ENCODE results near the gene TMEM61.
"Not testable (repeated sequence)": the region's sequence is repeated elsewhere in the genome, so short reads cannot be mapped to it uniquely, and the experiment has no call there.

TMEM61 gene

GRCh38 chr1:54959241-54959640 lies 21.2 kb upstream of the TMEM61 start:
- Histone ChIP-seq H3K36me3 (ENCODE audit: control insufficient read depth in 5 of 5, insufficient read depth in 5 of 5, low read length in 5 of 5) (no peaks in the 10 kb centered on the region), H3K4me1 (ENCODE audit: control insufficient read depth in 5 of 5, insufficient read depth in 5 of 5, low read length in 5 of 5) (no peaks in the 10 kb centered on the region), H3K27me3 (ENCODE audit: control insufficient read depth in 5 of 5, insufficient read depth in 4 of 5, low read length in 5 of 5) (no peaks in the 10 kb centered on the region), H3K27ac (ENCODE audit: low read depth, low read length) (no peak overlapping the region), H3K9me3 (ENCODE audit: control insufficient read depth in 5 of 5, low read length in 5 of 5) (peaks cover 0 to 6% (median 0%) of the 10 kb centered on the region in 5 donors), H3K9ac (ENCODE audit: low read length in 5 of 5) (no peak overlapping the region), H3K4me3 (ENCODE audit: low read depth in 1 of 5, low read length in 5 of 5) (no peak overlapping the region)

- peaks cover 0 to 2% (median 0%) of the 10 kb centered on the region in 5 donors for H3K9me3 ChIP-seq (ENCODE audit: control insufficient read depth in 5 of 5, low read length in 5 of 5)
- H3K36me3 ChIP-seq (ENCODE audit: control insufficient read depth in 5 of 5, insufficient read depth in 5 of 5, low read length in 5 of 5), result no peaks in the 10 kb centered on the region
- H3K27me3 ChIP-seq (ENCODE audit: control insufficient read depth in 5 of 5, insufficient read depth in 4 of 5, low read length in 5 of 5), result peaks cover 0 to 9% (median 0%) of the 10 kb centered on the region in 5 donors
- no peak overlapping the region for H3K4me3 ChIP-seq (ENCODE audit: low read depth in 1 of 5, low read length in 5 of 5)
- no peak overlapping the region for H3K27ac ChIP-seq (ENCODE audit: low read depth, low read length)
- H3K9ac ChIP-seq (ENCODE audit: low read length in 5 of 5), result no peak overlapping the region
- H3K4me1 ChIP-seq (ENCODE audit: control insufficient read depth in 5 of 5, insufficient read depth in 5 of 5, low read length in 5 of 5), result peaks cover 0 to 7% (median 0%) of the 10 kb centered on the region in 5 donors
Observed at GRCh38 chr1:54962612-54963395, 17.6 kb upstream of the TMEM61 start.

GRCh38 chr1:54963829-54964228 lies 16.6 kb upstream of the TMEM61 start:
- not testable (repeated sequence) for H3K4me1 ChIP-seq (ENCODE audit: control insufficient read depth in 5 of 5, insufficient read depth in 5 of 5, low read length in 5 of 5); H3K9ac ChIP-seq (ENCODE audit: low read length in 5 of 5); H3K9me3 ChIP-seq (ENCODE audit: control insufficient read depth in 5 of 5, low read length in 5 of 5); H3K36me3 ChIP-seq (ENCODE audit: control insufficient read depth in 5 of 5, insufficient read depth in 5 of 5, low read length in 5 of 5); H3K4me3 ChIP-seq (ENCODE audit: low read depth in 1 of 5, low read length in 5 of 5); H3K27ac ChIP-seq (ENCODE audit: low read depth, low read length); H3K27me3 ChIP-seq (ENCODE audit: control insufficient read depth in 5 of 5, insufficient read depth in 4 of 5, low read length in 5 of 5)

- H3K27ac ChIP-seq (ENCODE audit: low read depth, low read length), result no peak overlapping the region
- no peaks in the 10 kb centered on the region for H3K9me3 ChIP-seq (ENCODE audit: control insufficient read depth in 5 of 5, low read length in 5 of 5)
- H3K4me3 ChIP-seq (ENCODE audit: low read depth in 1 of 5, low read length in 5 of 5), result no peak overlapping the region
Observed at GRCh38 chr1:54965624-54966340, 14.6 kb upstream of the TMEM61 start.

GRCh38 chr1:54967372-54967771 lies 13.1 kb upstream of the TMEM61 start:
- Histone ChIP-seq H3K36me3 (ENCODE audit: control insufficient read depth in 5 of 5, insufficient read depth in 5 of 5, low read length in 5 of 5) (no peaks in the 10 kb centered on the region), H3K9me3 (ENCODE audit: control insufficient read depth in 5 of 5, low read length in 5 of 5) (no peaks in the 10 kb centered on the region), H3K9ac (ENCODE audit: low read length in 5 of 5) (no peak overlapping the region), H3K27ac (ENCODE audit: low read depth, low read length) (no peak overlapping the region), H3K4me1 (ENCODE audit: control insufficient read depth in 5 of 5, insufficient read depth in 5 of 5, low read length in 5 of 5) (peaks cover 0 to 7% (median 0%) of the 10 kb centered on the region in 5 donors), H3K4me3 (ENCODE audit: low read depth in 1 of 5, low read length in 5 of 5) (no peak overlapping the region), H3K27me3 (ENCODE audit: control insufficient read depth in 5 of 5, insufficient read depth in 4 of 5, low read length in 5 of 5) (peaks cover 0 to 12% (median 4%) of the 10 kb centered on the region in 5 donors)

More at GRCh38 chr1:54965624-54966340, 14.6 kb upstream of the TMEM61 start:
- H3K4me1 ChIP-seq (ENCODE audit: control insufficient read depth in 5 of 5, insufficient read depth in 5 of 5, low read length in 5 of 5), result peaks cover 0 to 7% (median 0%) of the 10 kb centered on the region in 5 donors
- no peak overlapping the region for H3K9ac ChIP-seq (ENCODE audit: low read length in 5 of 5)
- no peaks in the 10 kb centered on the region for H3K36me3 ChIP-seq (ENCODE audit: control insufficient read depth in 5 of 5, insufficient read depth in 5 of 5, low read length in 5 of 5)
- H3K27me3 ChIP-seq (ENCODE audit: control insufficient read depth in 5 of 5, insufficient read depth in 4 of 5, low read length in 5 of 5), result peaks cover 0 to 12% (median 4%) of the 10 kb centered on the region in 5 donors

GRCh38 chr1:54968551-54968950 lies 11.9 kb upstream of the TMEM61 start:
- Histone ChIP-seq H3K27ac (ENCODE audit: low read depth, low read length) (no peak overlapping the region), H3K4me1 (ENCODE audit: control insufficient read depth in 5 of 5, insufficient read depth in 5 of 5, low read length in 5 of 5) (peaks cover 0 to 15% (median 3%) of the 10 kb centered on the region in 5 donors), H3K9me3 (ENCODE audit: control insufficient read depth in 5 of 5, low read length in 5 of 5) (no peaks in the 10 kb centered on the region), H3K9ac (ENCODE audit: low read length in 5 of 5) (no peak overlapping the region), H3K27me3 (ENCODE audit: control insufficient read depth in 5 of 5, insufficient read depth in 4 of 5, low read length in 5 of 5) (peaks cover 0 to 12% (median 4%) of the 10 kb centered on the region in 5 donors), H3K4me3 (ENCODE audit: low read depth in 1 of 5, low read length in 5 of 5) (no peak overlapping the region), H3K36me3 (ENCODE audit: control insufficient read depth in 5 of 5, insufficient read depth in 5 of 5, low read length in 5 of 5) (no peaks in the 10 kb centered on the region)

GRCh38 chr1:54969879-54970278 lies 10.5 kb upstream of the TMEM61 start:
- H3K9me3 ChIP-seq (ENCODE audit: control insufficient read depth in 5 of 5, low read length in 5 of 5), result no peaks in the 10 kb centered on the region
- H3K4me3 ChIP-seq (ENCODE audit: low read depth in 1 of 5, low read length in 5 of 5), result no peak overlapping the region
- H3K9ac ChIP-seq (ENCODE audit: low read length in 5 of 5), result no peak overlapping the region
- peaks cover 0 to 12% (median 4%) of the 10 kb centered on the region in 5 donors for H3K27me3 ChIP-seq (ENCODE audit: control insufficient read depth in 5 of 5, insufficient read depth in 4 of 5, low read length in 5 of 5)
- H3K27ac ChIP-seq (ENCODE audit: low read depth, low read length), result no peak overlapping the region
- H3K36me3 ChIP-seq (ENCODE audit: control insufficient read depth in 5 of 5, insufficient read depth in 5 of 5, low read length in 5 of 5), result no peaks in the 10 kb centered on the region
- peaks cover 0 to 15% (median 4%) of the 10 kb centered on the region in 5 donors for H3K4me1 ChIP-seq (ENCODE audit: control insufficient read depth in 5 of 5, insufficient read depth in 5 of 5, low read length in 5 of 5)

- peaks cover 0 to 10% (median 4%) of the 10 kb centered on the region in 5 donors for H3K4me1 ChIP-seq (ENCODE audit: control insufficient read depth in 5 of 5, insufficient read depth in 5 of 5, low read length in 5 of 5)
- H3K9me3 ChIP-seq (ENCODE audit: control insufficient read depth in 5 of 5, low read length in 5 of 5), result no peaks in the 10 kb centered on the region
- H3K27ac ChIP-seq (ENCODE audit: low read depth, low read length), result no peak overlapping the region
- no peak overlapping the region for H3K9ac ChIP-seq (ENCODE audit: low read length in 5 of 5)
- H3K4me3 ChIP-seq (ENCODE audit: low read depth in 1 of 5, low read length in 5 of 5), result no peak overlapping the region
- peaks cover 0 to 12% (median 4%) of the 10 kb centered on the region in 5 donors for H3K27me3 ChIP-seq (ENCODE audit: control insufficient read depth in 5 of 5, insufficient read depth in 4 of 5, low read length in 5 of 5)
- no peaks in the 10 kb centered on the region for H3K36me3 ChIP-seq (ENCODE audit: control insufficient read depth in 5 of 5, insufficient read depth in 5 of 5, low read length in 5 of 5)
Observed at GRCh38 chr1:54970901-54971300, 9.5 kb upstream of the TMEM61 start.

GRCh38 chr1:54971317-54971791 lies 9.1 kb upstream of the TMEM61 start:
- Histone ChIP-seq H3K27ac (ENCODE audit: low read depth, low read length) (no peak overlapping the region), H3K4me3 (ENCODE audit: low read depth in 1 of 5, low read length in 5 of 5) (no peak overlapping the region), H3K9ac (ENCODE audit: low read length in 5 of 5) (no peak overlapping the region), H3K27me3 (ENCODE audit: control insufficient read depth in 5 of 5, insufficient read depth in 4 of 5, low read length in 5 of 5) (peaks cover 0 to 12% (median 4%) of the 10 kb centered on the region in 5 donors), H3K4me1 (ENCODE audit: control insufficient read depth in 5 of 5, insufficient read depth in 5 of 5, low read length in 5 of 5) (peaks cover 0 to 8% (median 4%) of the 10 kb centered on the region in 5 donors), H3K9me3 (ENCODE audit: control insufficient read depth in 5 of 5, low read length in 5 of 5) (no peaks in the 10 kb centered on the region), H3K36me3 (ENCODE audit: control insufficient read depth in 5 of 5, insufficient read depth in 5 of 5, low read length in 5 of 5) (no peaks in the 10 kb centered on the region)

- H3K9me3 ChIP-seq (ENCODE audit: control insufficient read depth in 5 of 5, low read length in 5 of 5), result no peaks in the 10 kb centered on the region
- no peak overlapping the region for H3K27ac ChIP-seq (ENCODE audit: low read depth, low read length)
- no peak overlapping the region for H3K4me3 ChIP-seq (ENCODE audit: low read depth in 1 of 5, low read length in 5 of 5)
- peaks cover 0 to 8% (median 3%) of the 10 kb centered on the region in 5 donors for H3K27me3 ChIP-seq (ENCODE audit: control insufficient read depth in 5 of 5, insufficient read depth in 4 of 5, low read length in 5 of 5)
- H3K4me1 ChIP-seq (ENCODE audit: control insufficient read depth in 5 of 5, insufficient read depth in 5 of 5, low read length in 5 of 5), result peaks cover 0 to 8% (median 4%) of the 10 kb centered on the region in 5 donors
- H3K36me3 ChIP-seq (ENCODE audit: control insufficient read depth in 5 of 5, insufficient read depth in 5 of 5, low read length in 5 of 5), result no peaks in the 10 kb centered on the region
- H3K9ac ChIP-seq (ENCODE audit: low read length in 5 of 5), result no peak overlapping the region
Observed at GRCh38 chr1:54972436-54972835, 8.0 kb upstream of the TMEM61 start.

Measured in subcutaneous abdominal adipose tissue (tissue), 5 donors.